Measurements from ENCODE around the gene ARFGAP1. TPM values are rescaled to one million over a fixed set of nuclear protein-coding genes. Genes with fewer than 3 reads are reported as not detected.

The ARFGAP1 gene
- total and polyA plus RNA-seq, 2 of the 8 experiments (the other 6 are each of a cell fraction or from before 2014, with no cell fraction given): 93.7 to 100 TPM

DNA sequence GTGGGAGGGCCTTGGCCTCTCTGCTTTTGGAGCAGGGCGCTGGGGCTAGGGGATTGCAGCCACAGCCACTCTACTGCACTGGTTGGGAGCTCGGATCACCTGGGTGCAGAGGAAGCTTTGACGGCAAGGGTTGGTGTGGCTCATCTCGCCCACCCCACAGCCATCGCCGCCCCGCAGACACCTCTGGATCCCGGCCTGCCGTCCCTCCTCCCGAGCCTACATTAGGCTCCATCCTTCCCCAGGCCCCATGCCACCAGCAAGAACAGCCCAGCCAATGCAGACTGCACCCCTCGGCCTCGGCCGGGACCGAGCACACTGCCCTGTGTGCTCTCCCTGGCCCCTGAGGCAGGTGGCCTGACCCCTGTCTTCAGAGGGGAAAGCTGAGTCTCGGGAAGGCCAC, 12.1 kb upstream of the ARFGAP1 start (continued):
- TF ChIP-seq, protein P1, sequence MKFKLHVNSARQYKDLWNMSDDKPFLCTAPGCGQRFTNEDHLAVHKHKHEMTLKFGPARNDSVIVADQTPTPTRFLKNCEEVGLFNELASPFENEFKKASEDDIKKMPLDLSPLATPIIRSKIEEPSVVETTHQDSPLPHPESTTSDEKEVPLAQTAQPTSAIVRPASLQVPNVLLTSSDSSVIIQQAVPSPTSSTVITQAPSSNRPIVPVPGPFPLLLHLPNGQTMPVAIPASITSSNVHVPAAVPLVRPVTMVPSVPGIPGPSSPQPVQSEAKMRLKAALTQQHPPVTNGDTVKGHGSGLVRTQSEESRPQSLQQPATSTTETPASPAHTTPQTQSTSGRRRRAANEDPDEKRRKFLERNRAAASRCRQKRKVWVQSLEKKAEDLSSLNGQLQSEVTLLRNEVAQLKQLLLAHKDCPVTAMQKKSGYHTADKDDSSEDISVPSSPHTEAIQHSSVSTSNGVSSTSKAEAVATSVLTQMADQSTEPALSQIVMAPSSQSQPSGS (IDR thresholded peaks at IDR 0.05; ENCODE audit: low read length): no peak
